ENCODE results near the gene STXBP6.

GRCh38 chr14:25006031-25006430 is 43.9 kb downstream of the STXBP6 start:
- no peak for TF ChIP-seq CTCF (IDR thresholded peaks at IDR 0.05)
- TF ChIP-seq POLR2A (IDR thresholded peaks at IDR 0.05) = no peak
